IPS-18c (cell line): Measurements from ENCODE around the gene ZNF726.
"Not testable (repeated sequence)": the region's sequence is repeated elsewhere in the genome, so short reads cannot be mapped to it uniquely, and the experiment has no call there.

Source experiments
- H3K4me3 ChIP-seq: 2 replicates; pipeline ENCODE4 v1.7.0; 2013; ENCODE audit warnings: low read depth, mild to moderate bottlenecking, low read length, moderate library complexity; ENCODE audit not compliant: insufficient read depth
- H3K9me3 ChIP-seq: one replicate; pipeline ENCODE4 v1.6.1; 2013; ENCODE audit warnings: mild to moderate bottlenecking, low read length, moderate library complexity; ENCODE audit not compliant: control insufficient read depth, insufficient read depth

Gene ZNF726

GRCh38 chr19:23914402-23915286 lies at the start of gene ZNF726:
Gene ZNF726, plus strand, starts transcription at chr19:23914886. Its CDS starts 109 bp downstream, at chr19:23914995.
- peaks cover 4% of the 10 kb centered on the region for H3K9me3 ChIP-seq

GRCh38 chr19:23867895-23868294 lies 46.8 kb upstream of the ZNF726 start:
- Histone ChIP-seq H3K9me3 (peaks cover 17% of the 10 kb centered on the region), H3K4me3 (no peak overlapping the region)

More at GRCh38 chr19:23914402-23915286, at the start of gene ZNF726:
- H3K4me3 ChIP-seq, result peak within 1 kb of the TSS; percentile 83

GRCh38 chr19:23868630-23869029 lies 46.1 kb upstream of the ZNF726 start:
- Histone ChIP-seq H3K9me3 (peaks cover 15% of the 10 kb centered on the region), H3K4me3 (no peak overlapping the region)

GRCh38 chr19:23872282-23872919 lies 42.3 kb upstream of the ZNF726 start:
- Histone ChIP-seq H3K9me3 (peaks cover 15% of the 10 kb centered on the region), H3K4me3 (no peak overlapping the region)

- no peak overlapping the region for H3K4me3 ChIP-seq
- H3K9me3 ChIP-seq, result peaks cover 21% of the 10 kb centered on the region
These were observed 38.4 kb upstream of the ZNF726 start for GRCh38 chr19:23876261-23876660.

- H3K9me3 ChIP-seq, result peaks cover 21% of the 10 kb centered on the region
- H3K4me3 ChIP-seq, result not testable (repeated sequence)
These were observed 37.9 kb upstream of the ZNF726 start for GRCh38 chr19:23876756-23877155.

- peaks cover 17% of the 10 kb centered on the region for H3K9me3 ChIP-seq
- H3K4me3 ChIP-seq, result no peak overlapping the region
These were observed 32.2 kb upstream of the ZNF726 start for GRCh38 chr19:23882493-23882892.

GRCh38 chr19:23884363-23884762 lies 30.3 kb upstream of the ZNF726 start:
- H3K9me3 ChIP-seq, result peaks cover 8% of the 10 kb centered on the region

GRCh38 chr19:23887642-23888041 lies 27.0 kb upstream of the ZNF726 start:
- H3K4me3 ChIP-seq, result no peak overlapping the region
- H3K9me3 ChIP-seq, result peaks cover 14% of the 10 kb centered on the region

More at GRCh38 chr19:23884363-23884762, 30.3 kb upstream of the ZNF726 start:
- no peak overlapping the region for H3K4me3 ChIP-seq

- H3K4me3 ChIP-seq, H3K9me3 ChIP-seq: not testable (repeated sequence)
These were observed 18.6 kb upstream of the ZNF726 start for GRCh38 chr19:23896096-23896495.

GRCh38 chr19:23896912-23897311 lies 17.8 kb upstream of the ZNF726 start:
- no peak overlapping the region for H3K4me3 ChIP-seq
- H3K9me3 ChIP-seq, result peaks cover 8% of the 10 kb centered on the region

GRCh38 chr19:23901360-23901759 lies 13.3 kb upstream of the ZNF726 start:
- peaks cover 13% of the 10 kb centered on the region for H3K9me3 ChIP-seq
- no peak overlapping the region for H3K4me3 ChIP-seq

- no peak overlapping the region for H3K4me3 ChIP-seq
- peaks cover 14% of the 10 kb centered on the region for H3K9me3 ChIP-seq
These were observed 10.3 kb upstream of the ZNF726 start for GRCh38 chr19:23904406-23904805.

- no peak overlapping the region for H3K4me3 ChIP-seq
- peaks cover 9% of the 10 kb centered on the region for H3K9me3 ChIP-seq
These were observed 8.9 kb upstream of the ZNF726 start for GRCh38 chr19:23905771-23906170.

- Histone ChIP-seq H3K9me3 (peaks cover 9% of the 10 kb centered on the region), H3K4me3 (no peak overlapping the region)
These were observed 7.9 kb upstream of the ZNF726 start for GRCh38 chr19:23906835-23907234.

- H3K9me3 ChIP-seq, result peaks cover 11% of the 10 kb centered on the region
These were observed 6.5 kb upstream of the ZNF726 start for GRCh38 chr19:23908165-23908564.

GRCh38 chr19:23909222-23909621 lies 5.5 kb upstream of the ZNF726 start:
- Histone ChIP-seq H3K9me3 (peaks cover 11% of the 10 kb centered on the region), H3K4me3 (no peak overlapping the region)

More at GRCh38 chr19:23908165-23908564, 6.5 kb upstream of the ZNF726 start:
- H3K4me3 ChIP-seq, result no peak overlapping the region

- H3K4me3 ChIP-seq, result no peak overlapping the region
These were observed 755 bp upstream of the ZNF726 start for GRCh38 chr19:23913931-23914330.

More at GRCh38 chr19:23913931-23914330, 755 bp upstream of the ZNF726 start:
- H3K9me3 ChIP-seq, result peaks cover 4% of the 10 kb centered on the region
